ENCODE measurements around the gene PADI2.

The PADI2 gene

DNA sequence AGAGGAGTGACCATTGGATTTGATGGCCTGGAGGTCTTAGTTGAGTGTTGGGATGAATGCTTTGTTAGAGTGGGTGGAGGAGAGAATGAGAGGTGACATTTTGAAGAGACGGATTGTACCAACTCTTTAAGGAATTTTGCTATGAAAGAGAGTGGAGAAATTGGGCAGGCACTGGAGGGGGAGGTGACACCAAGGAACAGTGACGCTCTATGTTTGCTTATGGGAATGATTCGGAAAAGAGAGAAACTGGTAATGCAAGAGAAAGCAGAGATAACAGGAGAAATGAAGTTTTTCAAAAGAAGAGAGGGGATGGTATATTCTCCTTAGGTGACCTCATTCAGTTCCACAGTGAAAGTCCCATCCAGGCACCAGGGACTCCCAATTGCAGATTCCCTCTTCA is 24.5 kb upstream of the PADI2 start:
- Histone ChIP-seq H3K23ac (ENCODE audit: low read length) (no peak overlapping the region), H3K4me1 (ENCODE audit: control insufficient read depth, low read depth, low read length) (no peaks in the 10 kb centered on the region), H3K18ac (ENCODE audit: low read length) (no peak overlapping the region), H2BK15ac (replicated peaks; ENCODE audit: low read depth) (no peak overlapping the region), H3K27ac (ENCODE audit: low read depth, low read length) (no peak overlapping the region), H2BK120ac (ENCODE audit: low read depth, low read length) (no peak overlapping the region), H3K9ac (ENCODE audit: low read length) (no peak overlapping the region), H3K79me1 (ENCODE audit: low read length) (no peaks in the 10 kb centered on the region), H4K8ac (ENCODE audit: low read depth, low read length) (no peak overlapping the region), H3K4me2 (ENCODE audit: low read length) (no peak overlapping the region), H3K79me2 (ENCODE audit: control insufficient read depth, insufficient read depth, low read length) (no peaks in the 10 kb centered on the region), H4K5ac (ENCODE audit: low read length) (no peak overlapping the region), H3K56ac (ENCODE audit: low read length) (no peak overlapping the region), H3K4ac (ENCODE audit: low read depth, low read length) (no peak overlapping the region), H3K4me3 (ENCODE audit: low read length) (no peak overlapping the region), H2AK5ac (ENCODE audit: low read length) (no peak overlapping the region), H3K27me3 (ENCODE audit: insufficient read depth, low read length, poor library complexity) (no peaks in the 10 kb centered on the region), H3K36me3 (ENCODE audit: control insufficient read depth, insufficient read depth, low read length) (no peaks in the 10 kb centered on the region), H2BK5ac (ENCODE audit: low read length) (no peak overlapping the region)
- WGBS (ENCODE audit: extremely low coverage, insufficient coverage, low lambda C conversion rate) = no CpG with 5 or more reads among the region's 3 CpGs
- DNase-seq = no peak

DNA sequence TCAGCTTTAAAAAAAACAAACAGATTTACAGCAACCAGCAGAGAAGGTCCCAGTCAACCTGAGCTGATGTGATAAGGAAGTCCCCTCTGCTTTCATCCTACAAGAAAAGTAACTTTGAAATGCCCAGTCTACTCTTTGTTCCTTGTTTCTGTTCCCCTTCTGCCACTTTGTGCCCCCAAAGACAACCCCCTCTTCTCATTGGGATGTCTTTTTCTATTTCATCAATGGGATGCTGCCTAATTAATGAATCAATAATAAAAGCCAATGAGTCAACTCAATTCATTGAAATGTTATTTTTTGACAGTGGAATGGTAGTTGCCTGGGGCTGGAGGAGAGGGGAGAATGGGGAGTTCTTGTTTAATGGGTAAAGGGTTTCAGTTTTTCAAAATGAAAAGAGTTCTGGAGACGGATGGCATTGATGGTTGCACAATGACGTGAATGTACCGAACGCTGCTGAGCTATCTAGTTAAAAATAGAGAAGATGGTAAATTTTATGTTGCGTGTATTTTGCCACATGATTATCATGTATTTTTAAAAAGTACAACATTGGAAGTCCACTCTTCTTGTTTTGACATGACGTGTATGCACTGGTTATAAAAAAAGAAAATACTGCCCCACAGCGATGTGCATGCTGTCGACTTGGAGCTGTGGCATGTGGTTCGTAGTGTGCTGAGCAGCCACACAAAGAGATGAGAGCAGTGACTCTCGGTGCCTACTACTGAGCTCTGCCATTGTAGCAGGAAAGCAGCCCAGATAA is 22.4 kb upstream of the PADI2 start:
- WGBS (ENCODE audit: extremely low coverage, insufficient coverage, low lambda C conversion rate) = no CpG with 5 or more reads among the region's 10 CpGs

DNA sequence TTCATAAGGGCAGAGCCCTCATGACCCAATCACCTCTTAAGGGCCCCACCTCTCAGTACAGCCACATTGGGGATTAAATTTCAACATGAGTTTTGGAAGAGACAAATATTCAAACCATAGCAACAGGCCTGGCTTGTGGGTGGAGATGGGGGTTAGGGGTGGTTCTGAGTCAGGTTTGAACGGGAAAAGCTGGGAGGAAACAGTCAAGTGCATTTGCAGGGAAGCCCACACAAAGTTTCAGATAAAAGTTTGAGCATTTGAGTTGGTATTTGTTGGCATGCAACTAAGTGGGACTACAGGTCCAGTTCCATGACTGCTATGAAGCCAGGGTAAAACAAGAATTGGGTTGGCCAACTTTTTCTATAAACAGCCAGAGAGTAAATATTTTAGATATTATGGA is 21.0 kb upstream of the PADI2 start:
- Histone ChIP-seq H4K5ac (ENCODE audit: low read length) (no peak overlapping the region), H3K27ac (ENCODE audit: low read depth, low read length) (no peak overlapping the region), H3K27me3 (ENCODE audit: insufficient read depth, low read length, poor library complexity) (no peaks in the 10 kb centered on the region), H2BK120ac (ENCODE audit: low read depth, low read length) (no peak overlapping the region), H3K56ac (ENCODE audit: low read length) (no peak overlapping the region), H3K4me2 (ENCODE audit: low read length) (no peak overlapping the region), H2AK5ac (ENCODE audit: low read length) (no peak overlapping the region), H3K79me2 (ENCODE audit: control insufficient read depth, insufficient read depth, low read length) (no peaks in the 10 kb centered on the region), H3K18ac (ENCODE audit: low read length) (no peak overlapping the region), H2BK15ac (replicated peaks; ENCODE audit: low read depth) (no peak overlapping the region), H3K4me3 (ENCODE audit: low read length) (no peak overlapping the region), H2BK5ac (ENCODE audit: low read length) (no peak overlapping the region), H3K4ac (ENCODE audit: low read depth, low read length) (no peak overlapping the region), H3K9ac (ENCODE audit: low read length) (no peak overlapping the region), H3K4me1 (ENCODE audit: control insufficient read depth, low read depth, low read length) (no peaks in the 10 kb centered on the region), H3K36me3 (ENCODE audit: control insufficient read depth, insufficient read depth, low read length) (no peaks in the 10 kb centered on the region), H3K23ac (ENCODE audit: low read length) (no peak overlapping the region), H4K8ac (ENCODE audit: low read depth, low read length) (no peak overlapping the region), H3K79me1 (ENCODE audit: low read length) (no peaks in the 10 kb centered on the region)
- WGBS (ENCODE audit: extremely low coverage, insufficient coverage, low lambda C conversion rate) = no CpG with 5 or more reads among the region's 1 CpG
- no peak for DNase-seq

More for the DNA sequence above, 22.4 kb upstream of the PADI2 start:
- no peak overlapping the region for H3K4ac ChIP-seq (ENCODE audit: low read depth, low read length)
- no peak overlapping the region for H2BK5ac ChIP-seq (ENCODE audit: low read length)
- H3K79me2 ChIP-seq (ENCODE audit: control insufficient read depth, insufficient read depth, low read length) = no peaks in the 10 kb centered on the region
- no peak overlapping the region for H3K23ac ChIP-seq (ENCODE audit: low read length)
- H3K4me1 ChIP-seq (ENCODE audit: control insufficient read depth, low read depth, low read length) = no peaks in the 10 kb centered on the region
- no peak overlapping the region for H3K27ac ChIP-seq (ENCODE audit: low read depth, low read length)
- no peak overlapping the region for H3K4me3 ChIP-seq (ENCODE audit: low read length)
- H3K56ac ChIP-seq (ENCODE audit: low read length) = no peak overlapping the region
- H3K27me3 ChIP-seq (ENCODE audit: insufficient read depth, low read length, poor library complexity) = no peaks in the 10 kb centered on the region
- no peak overlapping the region for H4K8ac ChIP-seq (ENCODE audit: low read depth, low read length)
- DNase-seq = no peak
- H2BK120ac ChIP-seq (ENCODE audit: low read depth, low read length) = no peak overlapping the region
- H3K36me3 ChIP-seq (ENCODE audit: control insufficient read depth, insufficient read depth, low read length) = no peaks in the 10 kb centered on the region
- no peak overlapping the region for H3K18ac ChIP-seq (ENCODE audit: low read length)
- no peak overlapping the region for H2AK5ac ChIP-seq (ENCODE audit: low read length)
- H3K4me2 ChIP-seq (ENCODE audit: low read length) = no peak overlapping the region
- H3K9ac ChIP-seq (ENCODE audit: low read length) = no peak overlapping the region
- H2BK15ac ChIP-seq (replicated peaks; ENCODE audit: low read depth) = no peak overlapping the region
- H3K79me1 ChIP-seq (ENCODE audit: low read length) = no peaks in the 10 kb centered on the region
- no peak overlapping the region for H4K5ac ChIP-seq (ENCODE audit: low read length)

GRCh38 chr1:17139637-17140036 is 20.4 kb upstream of the PADI2 start:
- no peaks in the 10 kb centered on the region for H3K79me2 ChIP-seq (ENCODE audit: control insufficient read depth, insufficient read depth, low read length)
- no peak overlapping the region for H3K18ac ChIP-seq (ENCODE audit: low read length)
- H2BK5ac ChIP-seq (ENCODE audit: low read length) = no peak overlapping the region
- H3K9ac ChIP-seq (ENCODE audit: low read length) = no peak overlapping the region
- no peak overlapping the region for H2AK5ac ChIP-seq (ENCODE audit: low read length)
- no peak overlapping the region for H2BK120ac ChIP-seq (ENCODE audit: low read depth, low read length)
- H4K5ac ChIP-seq (ENCODE audit: low read length) = no peak overlapping the region
- H3K36me3 ChIP-seq (ENCODE audit: control insufficient read depth, insufficient read depth, low read length) = no peaks in the 10 kb centered on the region
- H3K4ac ChIP-seq (ENCODE audit: low read depth, low read length) = no peak overlapping the region
- no peak overlapping the region for H3K4me3 ChIP-seq (ENCODE audit: low read length)
- no peak overlapping the region for H3K56ac ChIP-seq (ENCODE audit: low read length)
- DNase-seq = no peak
- H3K23ac ChIP-seq (ENCODE audit: low read length) = no peak overlapping the region
- no peaks in the 10 kb centered on the region for H3K27me3 ChIP-seq (ENCODE audit: insufficient read depth, low read length, poor library complexity)
- H3K27ac ChIP-seq (ENCODE audit: low read depth, low read length) = no peak overlapping the region
- no peaks in the 10 kb centered on the region for H3K79me1 ChIP-seq (ENCODE audit: low read length)
- H4K8ac ChIP-seq (ENCODE audit: low read depth, low read length) = no peak overlapping the region
- H3K4me2 ChIP-seq (ENCODE audit: low read length) = no peak overlapping the region
- no peak overlapping the region for H2BK15ac ChIP-seq (replicated peaks; ENCODE audit: low read depth)
- H3K4me1 ChIP-seq (ENCODE audit: control insufficient read depth, low read depth, low read length) = no peaks in the 10 kb centered on the region

GRCh38 chr1:17137441-17137840 is 18.2 kb upstream of the PADI2 start:
- no peaks in the 10 kb centered on the region for H3K27me3 ChIP-seq (ENCODE audit: insufficient read depth, low read length, poor library complexity)
- H2AK5ac ChIP-seq (ENCODE audit: low read length) = no peak overlapping the region
- no peak overlapping the region for H2BK15ac ChIP-seq (replicated peaks; ENCODE audit: low read depth)
- H3K79me1 ChIP-seq (ENCODE audit: low read length) = no peaks in the 10 kb centered on the region
- H3K4ac ChIP-seq (ENCODE audit: low read depth, low read length) = no peak overlapping the region
- H4K5ac ChIP-seq (ENCODE audit: low read length) = no peak overlapping the region
- no peak overlapping the region for H3K27ac ChIP-seq (ENCODE audit: low read depth, low read length)
- no peaks in the 10 kb centered on the region for H3K4me1 ChIP-seq (ENCODE audit: control insufficient read depth, low read depth, low read length)
- no peaks in the 10 kb centered on the region for H3K36me3 ChIP-seq (ENCODE audit: control insufficient read depth, insufficient read depth, low read length)
- H2BK5ac ChIP-seq (ENCODE audit: low read length) = no peak overlapping the region
- H3K4me3 ChIP-seq (ENCODE audit: low read length) = no peak overlapping the region
- H3K9ac ChIP-seq (ENCODE audit: low read length) = no peak overlapping the region
- H3K4me2 ChIP-seq (ENCODE audit: low read length) = no peak overlapping the region
- no peaks in the 10 kb centered on the region for H3K79me2 ChIP-seq (ENCODE audit: control insufficient read depth, insufficient read depth, low read length)
- H4K8ac ChIP-seq (ENCODE audit: low read depth, low read length) = no peak overlapping the region
- H3K23ac ChIP-seq (ENCODE audit: low read length) = no peak overlapping the region
- DNase-seq = peak; percentile 56
- no peak overlapping the region for H3K56ac ChIP-seq (ENCODE audit: low read length)
- no CpG with 5 or more reads among the region's 6 CpGs for WGBS (ENCODE audit: extremely low coverage, insufficient coverage, low lambda C conversion rate)
- H3K18ac ChIP-seq (ENCODE audit: low read length) = no peak overlapping the region
- H2BK120ac ChIP-seq (ENCODE audit: low read depth, low read length) = no peak overlapping the region

GRCh38 chr1:17136936-17137335 is 17.7 kb upstream of the PADI2 start:
- Histone ChIP-seq H3K4me1 (ENCODE audit: control insufficient read depth, low read depth, low read length) (no peaks in the 10 kb centered on the region), H3K36me3 (ENCODE audit: control insufficient read depth, insufficient read depth, low read length) (no peaks in the 10 kb centered on the region), H2AK5ac (ENCODE audit: low read length) (no peak overlapping the region), H3K79me1 (ENCODE audit: low read length) (no peaks in the 10 kb centered on the region), H3K4me3 (ENCODE audit: low read length) (no peak overlapping the region), H3K23ac (ENCODE audit: low read length) (no peak overlapping the region), H2BK120ac (ENCODE audit: low read depth, low read length) (no peak overlapping the region), H3K79me2 (ENCODE audit: control insufficient read depth, insufficient read depth, low read length) (no peaks in the 10 kb centered on the region), H4K8ac (ENCODE audit: low read depth, low read length) (no peak overlapping the region), H3K18ac (ENCODE audit: low read length) (no peak overlapping the region), H2BK15ac (replicated peaks; ENCODE audit: low read depth) (no peak overlapping the region), H4K5ac (ENCODE audit: low read length) (no peak overlapping the region), H3K9ac (ENCODE audit: low read length) (no peak overlapping the region), H3K4me2 (ENCODE audit: low read length) (no peak overlapping the region), H3K56ac (ENCODE audit: low read length) (no peak overlapping the region), H3K4ac (ENCODE audit: low read depth, low read length) (no peak overlapping the region), H2BK5ac (ENCODE audit: low read length) (no peak overlapping the region), H3K27ac (ENCODE audit: low read depth, low read length) (no peak overlapping the region), H3K27me3 (ENCODE audit: insufficient read depth, low read length, poor library complexity) (no peaks in the 10 kb centered on the region)
- no peak for DNase-seq
- WGBS (ENCODE audit: extremely low coverage, insufficient coverage, low lambda C conversion rate) = no CpG with 5 or more reads among the region's 8 CpGs

Measured in mesendoderm (in vitro differentiated cells).